Measurements from ENCODE around the gene MTHFS. TPM values are rescaled to one million over a fixed set of nuclear protein-coding genes. Genes with fewer than 3 reads are reported as not detected.

MTHFS gene
- polyA plus RNA-seq, 1 donor (not counting 4 experiments of a cell fraction or from before 2014, with no cell fraction given) = 33.8 TPM

- H2AFZ ChIP-seq (ENCODE audit: control insufficient read depth, low read length) = no peak overlapping the region
- H3K4me1 ChIP-seq (ENCODE audit: control insufficient read depth, extremely low read depth, insufficient read depth, low read length) = peaks cover 4% of the 10 kb centered on the region
- TF ChIP-seq EZH2 (IDR thresholded peaks at IDR 0.05; ENCODE audit: low read length) (no peak), CTCF (optimal IDR thresholded peaks at IDR 0.05 in 1 of 3, IDR thresholded peaks at IDR 0.05 in 1 of 3, conservative IDR thresholded peaks at IDR 0.05 in 1 of 3; ENCODE audit: extremely low read depth in 1 of 3, insufficient read depth in 2 of 3, low read length in 3 of 3) (peak; percentile 42 to 57 (median 51))
- H3K27me3 ChIP-seq (ENCODE audit: control insufficient read depth, extremely low read depth, insufficient read depth, low read length) = no peaks in the 10 kb centered on the region
- DNase-seq (ENCODE audit: low read depth, low spot score) (no peak), FAIRE-seq (no peak)
- H3K36me3 ChIP-seq (ENCODE audit: control insufficient read depth in 2 of 2, extremely low read depth in 1 of 2, insufficient read depth in 2 of 2, low read length in 2 of 2) = peaks cover 1 to 5% of the 10 kb centered on the region in 2 experiments
- H3K4me2 ChIP-seq (ENCODE audit: control insufficient read depth, extremely low read depth, insufficient read depth, low read depth, low read length) = no peak overlapping the region
- no peak overlapping the region for H3K27ac ChIP-seq (ENCODE audit: control insufficient read depth, insufficient read depth, low read length)
- H3K9me1 ChIP-seq (ENCODE audit: control insufficient read depth, extremely low read depth, insufficient read depth, low read length) = peaks cover 3% of the 10 kb centered on the region
- dilution Hi-C loops (cut with MboI; ENCODE audit: extremely low pct_ligation_motif_present, low sequenced_read_pairs) = no loop called here
- no peak overlapping the region for H3K9ac ChIP-seq (ENCODE audit: control insufficient read depth, extremely low read depth, insufficient read depth, low read length)
- no peak overlapping the region for H3K4me3 ChIP-seq (ENCODE audit: control insufficient read depth in 2 of 3, extremely low read depth in 1 of 3, insufficient read depth in 2 of 3, low read depth in 1 of 3, low read length in 3 of 3)
- H3K9me3 ChIP-seq (ENCODE audit: control insufficient read depth, low read depth, low read length) = no peaks in the 10 kb centered on the region
- no peaks in the 10 kb centered on the region for H3K79me2 ChIP-seq (ENCODE audit: control insufficient read depth, insufficient read depth, low read length)
- no peaks in the 10 kb centered on the region for H4K20me1 ChIP-seq (ENCODE audit: control insufficient read depth, extremely low read depth, insufficient read depth, low read length)
These were observed 47.0 kb downstream of the MTHFS start for GRCh38 chr15:79849789-79850188.

- no peak for FAIRE-seq
- Histone ChIP-seq H4K20me1 (ENCODE audit: control insufficient read depth, extremely low read depth, insufficient read depth, low read length) (no peaks in the 10 kb centered on the region), H3K79me2 (ENCODE audit: control insufficient read depth, insufficient read depth, low read length) (no peaks in the 10 kb centered on the region), H3K9me1 (ENCODE audit: control insufficient read depth, extremely low read depth, insufficient read depth, low read length) (no peaks in the 10 kb centered on the region), H3K4me3 (ENCODE audit: control insufficient read depth in 2 of 3, extremely low read depth in 1 of 3, insufficient read depth in 2 of 3, low read depth in 1 of 3, low read length in 3 of 3) (no peak overlapping the region), H3K9me3 (ENCODE audit: control insufficient read depth, low read depth, low read length) (no peaks in the 10 kb centered on the region), H3K4me1 (ENCODE audit: control insufficient read depth, extremely low read depth, insufficient read depth, low read length) (no peaks in the 10 kb centered on the region), H3K4me2 (ENCODE audit: control insufficient read depth, extremely low read depth, insufficient read depth, low read depth, low read length) (no peak overlapping the region), H2AFZ (ENCODE audit: control insufficient read depth, low read length) (no peak overlapping the region), H3K9ac (ENCODE audit: control insufficient read depth, extremely low read depth, insufficient read depth, low read length) (no peak overlapping the region), H3K36me3 (ENCODE audit: control insufficient read depth in 2 of 2, extremely low read depth in 1 of 2, insufficient read depth in 2 of 2, low read length in 2 of 2) (peaks cover 1 to 4% of the 10 kb centered on the region in 2 experiments), H3K27ac (ENCODE audit: control insufficient read depth, insufficient read depth, low read length) (no peak overlapping the region), H3K27me3 (ENCODE audit: control insufficient read depth, extremely low read depth, insufficient read depth, low read length) (no peaks in the 10 kb centered on the region)
- DNase-seq (ENCODE audit: low read depth, low spot score) = no peak
- dilution Hi-C loops (cut with MboI; ENCODE audit: extremely low pct_ligation_motif_present, low sequenced_read_pairs) = no loop called here
- no peak for TF ChIP-seq CTCF (optimal IDR thresholded peaks at IDR 0.05 in 1 of 3, IDR thresholded peaks at IDR 0.05 in 1 of 3, conservative IDR thresholded peaks at IDR 0.05 in 1 of 3; ENCODE audit: extremely low read depth in 1 of 3, insufficient read depth in 2 of 3, low read length in 3 of 3)
- TF ChIP-seq EZH2 (IDR thresholded peaks at IDR 0.05; ENCODE audit: low read length) = no peak
These were observed 50.3 kb downstream of the MTHFS start for GRCh38 chr15:79846539-79846938.
